ENCODE measurements around the gene STK33. TPM values are rescaled to one million over a fixed set of nuclear protein-coding genes. Genes with fewer than 3 reads are reported as not detected.

Gene STK33
- polyA plus RNA-seq, 1 donor from 2014 or later: 13.9 TPM

GRCh38 chr11:8426076-8426475 lies 168.0 kb downstream of the STK33 start:
- no peak overlapping the region for H3K9ac ChIP-seq (ENCODE audit: low read length)
- H4K20me1 ChIP-seq (ENCODE audit: insufficient read depth): no peaks in the 10 kb centered on the region
- no peak overlapping the region for H2AFZ ChIP-seq (ENCODE audit: low read depth, low read length)
- no peaks in the 10 kb centered on the region for H3K9me3 ChIP-seq (ENCODE audit: low read length)
- H3K4me3 ChIP-seq (ENCODE audit: low read length): no peak overlapping the region
- H3F3A ChIP-seq (ENCODE audit: insufficient read depth, low read length, poor library complexity, severe bottlenecking): no peaks in the 10 kb centered on the region
- H3K36me3 ChIP-seq (ENCODE audit: insufficient read depth, low read length): no peaks in the 10 kb centered on the region
- no peaks in the 10 kb centered on the region for H3K27me3 ChIP-seq (ENCODE audit: insufficient read depth, low read depth, low read length)
- H3K27ac ChIP-seq (ENCODE audit: low read length): no peak overlapping the region
- no peak for TF ChIP-seq REST (IDR thresholded peaks at IDR 0.05; ENCODE audit: borderline replicate concordance)
- TF ChIP-seq SMC3 (conservative IDR thresholded peaks at IDR 0.05; ENCODE audit: poor library complexity): no peak
- TF ChIP-seq RAD21 (conservative IDR thresholded peaks at IDR 0.05): no peak
- no peak for TF ChIP-seq TAF1 (IDR thresholded peaks at IDR 0.05; ENCODE audit: low read depth)
- no peak for TF ChIP-seq POLR2AphosphoS5 (IDR thresholded peaks at IDR 0.05)
- no peak for TF ChIP-seq EP300 (conservative IDR thresholded peaks at IDR 0.05; ENCODE audit: poor library complexity, severe bottlenecking)
- no peak for TF ChIP-seq CTCF (IDR thresholded peaks at IDR 0.05; ENCODE audit: poor library complexity, severe bottlenecking)
- no peak for TF ChIP-seq EZH2 (IDR thresholded peaks at IDR 0.05; ENCODE audit: borderline replicate concordance, insufficient read depth, low read length, poor library complexity, severe bottlenecking)
- TF ChIP-seq MXI1 (conservative IDR thresholded peaks at IDR 0.05; ENCODE audit: poor library complexity, severe bottlenecking): no peak
- H3K79me2 ChIP-seq (replicated peaks; ENCODE audit: insufficient read depth, low read length): no peaks in the 10 kb centered on the region
- H3K9me2 ChIP-seq (ENCODE audit: insufficient read depth, low read length): no peaks in the 10 kb centered on the region
- no peak overlapping the region for H3K4me2 ChIP-seq (ENCODE audit: low read length)

DNA sequence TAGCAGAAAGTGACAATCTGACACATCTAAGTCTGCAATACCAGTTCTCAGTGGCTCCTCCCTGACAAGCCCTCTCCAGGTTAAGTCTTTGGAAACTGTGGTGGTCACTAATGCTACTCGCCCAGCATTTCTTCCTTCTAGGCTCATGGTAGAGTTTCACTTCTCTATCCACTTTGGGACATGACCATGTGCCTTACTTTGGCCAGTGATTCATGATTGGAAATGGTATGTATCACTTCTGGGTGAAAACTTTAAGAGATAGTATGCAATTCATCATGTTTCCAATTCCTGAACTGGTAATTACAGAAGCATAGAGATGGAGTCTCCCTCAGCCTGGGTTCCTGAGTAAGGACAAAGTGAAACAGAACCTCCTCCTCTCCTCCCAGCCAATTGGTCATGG lies 178.8 kb downstream of the STK33 start:
- Histone ChIP-seq H2AFZ (ENCODE audit: low read depth, low read length) (no peak overlapping the region), H3K4me3 (ENCODE audit: low read length) (no peak overlapping the region), H3K9me3 (ENCODE audit: low read length) (no peaks in the 10 kb centered on the region), H3K9ac (ENCODE audit: low read length) (no peak overlapping the region), H3F3A (ENCODE audit: insufficient read depth, low read length, poor library complexity, severe bottlenecking) (no peaks in the 10 kb centered on the region), H3K36me3 (ENCODE audit: insufficient read depth, low read length) (no peaks in the 10 kb centered on the region), H4K20me1 (ENCODE audit: insufficient read depth) (no peaks in the 10 kb centered on the region), H3K9me2 (ENCODE audit: insufficient read depth, low read length) (no peaks in the 10 kb centered on the region), H3K27ac (ENCODE audit: low read length) (no peak overlapping the region), H3K79me2 (replicated peaks; ENCODE audit: insufficient read depth, low read length) (no peaks in the 10 kb centered on the region), H3K27me3 (ENCODE audit: insufficient read depth, low read depth, low read length) (no peaks in the 10 kb centered on the region), H3K4me2 (ENCODE audit: low read length) (no peak overlapping the region)
- no peak for TF ChIP-seq CTCF (IDR thresholded peaks at IDR 0.05; ENCODE audit: poor library complexity, severe bottlenecking)
- TF ChIP-seq TAF1 (IDR thresholded peaks at IDR 0.05; ENCODE audit: low read depth): no peak
- TF ChIP-seq RAD21 (conservative IDR thresholded peaks at IDR 0.05): no peak
- TF ChIP-seq EZH2 (IDR thresholded peaks at IDR 0.05; ENCODE audit: borderline replicate concordance, insufficient read depth, low read length, poor library complexity, severe bottlenecking): no peak
- no peak for TF ChIP-seq POLR2AphosphoS5 (IDR thresholded peaks at IDR 0.05)
- no peak for TF ChIP-seq MXI1 (conservative IDR thresholded peaks at IDR 0.05; ENCODE audit: poor library complexity, severe bottlenecking)
- TF ChIP-seq SMC3 (conservative IDR thresholded peaks at IDR 0.05; ENCODE audit: poor library complexity): no peak
- TF ChIP-seq REST (IDR thresholded peaks at IDR 0.05; ENCODE audit: borderline replicate concordance): no peak
- no peak for TF ChIP-seq EP300 (conservative IDR thresholded peaks at IDR 0.05; ENCODE audit: poor library complexity, severe bottlenecking)

Data from neural cell (in vitro differentiated cells).